Measurements from ENCODE around the gene TPPP2.

GRCh38 chr14:20996521-20996920 lies 33.5 kb upstream of the TPPP2 start:
- TF ChIP-seq CTCF (IDR thresholded peaks at IDR 0.05) = no peak
- TF ChIP-seq EZH2 (IDR thresholded peaks at IDR 0.05; ENCODE audit: borderline replicate concordance, insufficient read depth, low read depth, low read length, poor library complexity, severe bottlenecking) = no peak

Data from B cell (primary cell).